Measurements from ENCODE around the gene TBC1D3C. TPM values are rescaled to one million over a fixed set of nuclear protein-coding genes. Genes with fewer than 3 reads are reported as not detected.
A peak's percentile ranks its signal among the peaks of the same experiment; 100 is the strongest.
"Not testable (repeated sequence)": the region's sequence is repeated elsewhere in the genome, so short reads cannot be mapped to it uniquely, and the experiment has no call there.

TBC1D3C gene
- not detected for total RNA-seq
- 4.2 TPM for polyA plus RNA-seq (2013, experiment 1 of 2)
- polyA plus RNA-seq (2013, experiment 2 of 2) = 0.83 TPM
- total RNA-seq = 0 to 0.10 (median 0) reads per million in 172 experiments

DNA sequence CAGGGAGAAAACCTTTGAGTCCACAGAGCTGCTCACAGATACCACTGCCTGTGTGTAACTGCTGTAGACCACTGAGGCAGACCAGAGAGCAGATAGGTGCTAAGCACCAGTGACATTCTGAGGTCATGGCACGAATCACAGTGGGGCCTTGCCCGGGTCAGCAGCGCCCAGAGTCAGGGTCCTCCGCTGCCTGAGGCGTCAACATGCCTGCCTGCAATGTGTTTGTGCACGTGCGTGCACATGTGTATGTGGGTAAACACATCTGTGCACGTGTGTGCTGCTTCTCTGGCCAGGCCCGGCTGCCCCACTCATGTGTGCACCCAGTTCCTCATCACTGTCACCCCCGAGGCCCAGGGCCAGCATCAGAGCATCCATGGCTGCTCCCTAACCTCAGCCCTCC lies at the start of gene TBC1D3C:
TSS of gene TBC1D3C (minus strand) at position 101 of the 400 bp plus-strand sequence. CDS start 1,568 bp downstream, outside the sequence.
- CTCF ChIA-PET; H3K9me3 ChIP-seq (ENCODE audit: control insufficient read depth in 1 of 2, insufficient read depth in 1 of 2, low read length in 2 of 2); H3K36me3 ChIP-seq (ENCODE audit: insufficient read depth, low read length); ATAC-seq (ENCODE audit: poor library complexity); POLR2A ChIA-PET; intact Hi-C loops (cut with DNase I, micrococcal nuclease); H3K27me3 Mint-ChIP-seq; H3K9me3 Mint-ChIP-seq; H3K27ac Mint-ChIP-seq; H3K4me1 ChIP-seq (ENCODE audit: insufficient read depth, low read length); DNase-seq; H3K4me1 Mint-ChIP-seq (ENCODE audit: low read depth); H3K27ac ChIP-seq (ENCODE audit: low read depth in 1 of 2, low read length in 2 of 2); H3K4me3 Mint-ChIP-seq; H3K36me3 Mint-ChIP-seq (ENCODE audit: low read depth); H3K27me3 ChIP-seq (ENCODE audit: control insufficient read depth in 1 of 2, insufficient read depth in 2 of 2, low read length in 2 of 2); H3K4me3 ChIP-seq (ENCODE audit: low read length): not testable (repeated sequence)

DNA sequence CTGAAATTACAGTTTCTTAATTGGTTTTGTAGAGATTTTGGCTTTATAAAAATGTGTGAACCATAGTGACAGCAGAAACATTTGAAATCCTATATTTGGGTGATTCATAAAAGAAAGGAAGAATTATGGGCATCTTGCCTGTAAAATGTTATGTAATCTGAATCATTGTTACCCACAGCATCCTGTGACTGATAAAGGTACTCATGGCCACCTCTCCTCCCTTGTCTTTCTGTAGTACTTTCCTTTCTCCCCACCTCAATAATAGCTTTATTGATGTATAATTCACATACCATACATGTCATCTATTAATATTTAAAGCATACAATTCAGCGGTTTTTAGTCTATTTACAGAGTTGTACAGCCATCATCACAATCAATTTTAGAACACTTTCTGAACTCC lies 30.8 kb upstream of the TBC1D3C start:
- H3K27me3 ChIP-seq (ENCODE audit: control insufficient read depth in 1 of 2, insufficient read depth in 2 of 2, low read length in 2 of 2); H3K36me3 Mint-ChIP-seq (ENCODE audit: low read depth); H3K27ac ChIP-seq (ENCODE audit: low read depth in 1 of 2, low read length in 2 of 2); DNase-seq; H3K4me3 ChIP-seq (ENCODE audit: low read length); H3K4me1 ChIP-seq (ENCODE audit: insufficient read depth, low read length); H3K36me3 ChIP-seq (ENCODE audit: insufficient read depth, low read length); H3K9me3 ChIP-seq (ENCODE audit: control insufficient read depth in 1 of 2, insufficient read depth in 1 of 2, low read length in 2 of 2); CTCF ChIA-PET; POLR2A ChIA-PET; ATAC-seq (ENCODE audit: poor library complexity); H3K27ac Mint-ChIP-seq; H3K9me3 Mint-ChIP-seq; H3K4me1 Mint-ChIP-seq (ENCODE audit: low read depth); H3K27me3 Mint-ChIP-seq; intact Hi-C loops (cut with DNase I, micrococcal nuclease); H3K4me3 Mint-ChIP-seq: not testable (repeated sequence)

GRCh38 chr17:38094059-38094694 lies 25.7 kb upstream of the TBC1D3C start:
- intact Hi-C loops (cut with DNase I, micrococcal nuclease); H3K4me3 ChIP-seq (ENCODE audit: low read length); DNase-seq; H3K27me3 ChIP-seq (ENCODE audit: control insufficient read depth in 1 of 2, insufficient read depth in 2 of 2, low read length in 2 of 2); H3K36me3 Mint-ChIP-seq (ENCODE audit: low read depth); H3K4me3 Mint-ChIP-seq; H3K9me3 Mint-ChIP-seq; H3K9me3 ChIP-seq (ENCODE audit: control insufficient read depth in 1 of 2, insufficient read depth in 1 of 2, low read length in 2 of 2); H3K27me3 Mint-ChIP-seq; H3K27ac ChIP-seq (ENCODE audit: low read depth in 1 of 2, low read length in 2 of 2); POLR2A ChIA-PET; H3K27ac Mint-ChIP-seq; H3K4me1 ChIP-seq (ENCODE audit: insufficient read depth, low read length); H3K36me3 ChIP-seq (ENCODE audit: insufficient read depth, low read length); CTCF ChIA-PET; H3K4me1 Mint-ChIP-seq (ENCODE audit: low read depth): not testable (repeated sequence)
- ATAC-seq (ENCODE audit: poor library complexity) = peak; percentile 14

GRCh38 chr17:38088120-38088519 lies 19.7 kb upstream of the TBC1D3C start:
- CTCF ChIA-PET; DNase-seq; H3K4me3 ChIP-seq (ENCODE audit: low read length); H3K9me3 Mint-ChIP-seq; H3K36me3 Mint-ChIP-seq (ENCODE audit: low read depth); H3K36me3 ChIP-seq (ENCODE audit: insufficient read depth, low read length); POLR2A ChIA-PET; intact Hi-C loops (cut with DNase I, micrococcal nuclease); H3K9me3 ChIP-seq (ENCODE audit: control insufficient read depth in 1 of 2, insufficient read depth in 1 of 2, low read length in 2 of 2); ATAC-seq (ENCODE audit: poor library complexity); H3K27me3 ChIP-seq (ENCODE audit: control insufficient read depth in 1 of 2, insufficient read depth in 2 of 2, low read length in 2 of 2); H3K27ac ChIP-seq (ENCODE audit: low read depth in 1 of 2, low read length in 2 of 2); H3K4me3 Mint-ChIP-seq; H3K27me3 Mint-ChIP-seq; H3K27ac Mint-ChIP-seq; H3K4me1 Mint-ChIP-seq (ENCODE audit: low read depth); H3K4me1 ChIP-seq (ENCODE audit: insufficient read depth, low read length): not testable (repeated sequence)

- H3K4me1 ChIP-seq (ENCODE audit: insufficient read depth, low read length); H3K36me3 ChIP-seq (ENCODE audit: insufficient read depth, low read length); H3K36me3 Mint-ChIP-seq (ENCODE audit: low read depth); POLR2A ChIA-PET; intact Hi-C loops (cut with DNase I, micrococcal nuclease); H3K27me3 ChIP-seq (ENCODE audit: control insufficient read depth in 1 of 2, insufficient read depth in 2 of 2, low read length in 2 of 2); CTCF ChIA-PET; H3K27ac Mint-ChIP-seq; ATAC-seq (ENCODE audit: poor library complexity); H3K4me3 ChIP-seq (ENCODE audit: low read length); H3K9me3 Mint-ChIP-seq; DNase-seq; H3K4me1 Mint-ChIP-seq (ENCODE audit: low read depth); H3K27ac ChIP-seq (ENCODE audit: low read depth in 1 of 2, low read length in 2 of 2); H3K4me3 Mint-ChIP-seq; H3K27me3 Mint-ChIP-seq; H3K9me3 ChIP-seq (ENCODE audit: control insufficient read depth in 1 of 2, insufficient read depth in 1 of 2, low read length in 2 of 2): not testable (repeated sequence)
Observed at GRCh38 chr17:38087344-38087743, 18.9 kb upstream of the TBC1D3C start.

Other genes starting within 250 kb of the TBC1D3C start
- gene TBC1D3K, start 144.2 kb downstream of the TBC1D3C start, total RNA-seq = not detected
- 1 to 10 TPM in 1 of 2 experiments, under 1 TPM in 1; 0.42 to 1.1 TPM for gene TBC1D3L, start 79.6 kb downstream of the TBC1D3C start, total RNA-seq
- gene TBC1D3D, start 64.7 kb downstream of the TBC1D3C start, total RNA-seq = 1 to 10 TPM; 7.5 to 8.0 TPM
- not detected for gene TBC1D3E, start 59.3 kb upstream of the TBC1D3C start, total RNA-seq
- gene TBC1D3, start 123.9 kb upstream of the TBC1D3C start, total RNA-seq = not detected
- 10 to 100 TPM; 17.5 to 17.7 TPM for gene MRPL45, start 228.5 kb upstream of the TBC1D3C start, total RNA-seq